K562 (cell line): ENCODE data around the gene RPE. TPM values are rescaled to one million over a fixed set of nuclear protein-coding genes. Genes with fewer than 3 reads are reported as not detected.

Experiments
- ATAC-seq: fragments of 200-7000 bp; cut with Tn5 transposase; 3 replicates; pipeline ENCODE4 v1.9.1; 2020; ENCODE audit warnings: moderate library complexity
- BruUV-seq: library from RNA; stranded (reverse); fragments of 400-500 nt; replicated peaks from 2 replicates; lab custom pipeline; 2021; lab: Mats Ljungman, UMichigan
- CTCF ChIA-PET: fragments of 300-600 bp; formaldehyde crosslinking; extraction: SDS; loops from one replicate; lab custom pipeline; 2021; ENCODE audit warnings: low intra/inter-chr PET ratio; lab: Yijun Ruan, JAX
- POLR2A ChIA-PET: fragments of 300-600, 350-650 bp; sonication (Branson Sonifier 250); formaldehyde crosslinking; extraction: SDS; loops from one replicate; lab custom pipeline; 2021; ENCODE audit warnings: antibody characterized with exemption, inconsistent platforms; lab: Yijun Ruan, JAX
- DNase-seq, 4 experiments: peaks; one replicate each; pipeline versions ENCODE4 v3.0.0 to v3.0.0-alpha.2; 2011 to 2018; ENCODE audit warnings: low spot score in 3 of 4, mixed read lengths in 3 of 4; ENCODE audit errors: extremely low read depth in 1 of 4
- FAIRE-seq: peaks from 2 replicates; lab custom pipeline; 2011; peaks lifted over from hg19 to GRCh38; lab: Jason Lieb, UNC
- H2AFZ ChIP-seq: 2 replicates; pipeline ENCODE4 v1.6.0; 2011; ENCODE audit warnings: low read depth, low read length, control low read depth, inconsistent platforms
- H3K27ac ChIP-seq: fragments of 200-600 bp; 3 replicates; pipeline ENCODE4 v1.8.0; 2011; ENCODE audit warnings: low read depth, mild to moderate bottlenecking, control low read depth, inconsistent platforms, low read length, moderate library complexity, mixed read lengths; ENCODE audit errors: extremely low read depth
- H3K27me3 ChIP-seq, 2 experiments: fragments of 300-600 bp in 1 of 2; 2 replicates in 1 of 2; 3 replicates in 1 of 2; pipeline versions ENCODE4 v1.6.0 to v1.8.0; 2011; ENCODE audit warnings: inconsistent platforms in 2 of 2, low read length in 2 of 2, mild to moderate bottlenecking in 1 of 2, mixed read lengths in 1 of 2, moderate library complexity in 1 of 2; ENCODE audit not compliant: control insufficient read depth in 2 of 2, insufficient read depth in 2 of 2
- H3K36me3 ChIP-seq: fragments of 300-600 bp; 3 replicates; pipeline ENCODE4 v1.8.0; 2011; ENCODE audit warnings: mild to moderate bottlenecking, low read length, inconsistent platforms; ENCODE audit not compliant: control insufficient read depth, insufficient read depth
- H3K4me1 ChIP-seq, 2 experiments: fragments of 200-600 bp in 1 of 2; replicated peaks in 1 of 2; 2 replicates in 1 of 2; 3 replicates in 1 of 2; pipeline versions ENCODE4 v1.5.1 to v1.8.0; 2011; ENCODE audit warnings: inconsistent platforms in 2 of 2, low read length in 2 of 2, mild to moderate bottlenecking in 1 of 2, mixed read lengths in 1 of 2, moderate library complexity in 1 of 2; ENCODE audit not compliant: control insufficient read depth in 2 of 2, insufficient read depth in 2 of 2
- H3K4me2 ChIP-seq: 2 replicates; pipeline ENCODE4 v1.6.1; 2011; ENCODE audit warnings: low read length, control low read depth, inconsistent platforms, mixed read lengths; ENCODE audit not compliant: insufficient read depth
- H3K4me3 ChIP-seq: fragments of 200-600 bp; sonication (generic), shearing (Covaris generic); 2 replicates; pipeline ENCODE4 v1.5.1; 2016; ENCODE audit warnings: control low read depth, inconsistent platforms
- H3K79me2 ChIP-seq: fragments of 200-600 bp; 3 replicates; pipeline ENCODE4 v1.8.0; 2011; ENCODE audit warnings: low read length, inconsistent platforms; ENCODE audit not compliant: control insufficient read depth, insufficient read depth
- H3K9ac ChIP-seq, 2 experiments: 2 replicates each; pipeline versions ENCODE4 v1.6.0 to v1.6.1; 2011; ENCODE audit warnings: low read depth in 2 of 2, low read length in 2 of 2, control low read depth in 1 of 2, inconsistent platforms in 1 of 2, mild to moderate bottlenecking in 1 of 2, mixed read lengths in 1 of 2; ENCODE audit not compliant: insufficient read depth in 1 of 2
- H3K9me1 ChIP-seq: one replicate; pipeline ENCODE4 v1.6.0; 2011; ENCODE audit warnings: inconsistent platforms, mild to moderate bottlenecking, low read length, moderate library complexity; ENCODE audit not compliant: control insufficient read depth, insufficient read depth
- H3K9me3 ChIP-seq: replicated peaks from 2 replicates; pipeline ENCODE4 v1.5.1; 2011; ENCODE audit warnings: low read depth, low read length, inconsistent platforms; ENCODE audit not compliant: control insufficient read depth, insufficient read depth
- H4K20me1 ChIP-seq: replicated peaks from 2 replicates; pipeline ENCODE4 v1.6.1; 2011; ENCODE audit warnings: low read length, inconsistent platforms, mixed read lengths; ENCODE audit not compliant: control insufficient read depth, insufficient read depth
- CHD4 ChIP-seq: fragments of 200-600 bp; sonication (generic); IDR thresholded peaks from 3 replicates; pipeline ENCODE4 v1.6.1; 2012; ENCODE audit warnings: low read depth, mild to moderate bottlenecking, mixed read lengths, low read length, inconsistent platforms; ENCODE audit not compliant: insufficient read depth, insufficient replicate concordance, poor library complexity, severe bottlenecking
- GATAD2B ChIP-seq: fragments of 450-650 bp; IDR thresholded peaks from 2 replicates; pipeline ENCODE4 v1.6.1; 2017; ENCODE audit warnings: mild to moderate bottlenecking, borderline replicate concordance
- IRF9 ChIP-seq: fragments of 450-650 bp; IDR thresholded peaks from 2 replicates; pipeline ENCODE4 v1.6.1; 2016; ENCODE audit warnings: missing biosample characterization, missing genetic modification characterization
- MGA ChIP-seq: fragments of 450-650 bp; IDR thresholded peaks from 2 replicates; pipeline ENCODE4 v1.6.1; 2016; ENCODE audit warnings: mild to moderate bottlenecking, moderate library complexity
- ZNF174 ChIP-seq: fragments of 250-450 bp; sonication (Bioruptor Pico); IDR thresholded peaks from 2 replicates; pipeline ENCODE4 v1.4.0; 2020; ENCODE audit warnings: mild to moderate bottlenecking
- ZNF395 ChIP-seq: fragments of 200-800 bp; sonication (Bioruptor generic); IDR thresholded peaks from 2 replicates; pipeline ENCODE4 v1.6.1; 2017; ENCODE audit warnings: missing genetic modification characterization, missing compliant biosample characterization
- ZNF76 ChIP-seq: fragments of 250-450 bp; sonication (Bioruptor Pico); IDR thresholded peaks from 2 replicates; pipeline ENCODE4 v1.4.0; 2020; ENCODE audit warnings: mild to moderate bottlenecking, moderate library complexity, borderline replicate concordance
- WGBS: fragments of 100-300 bp; shearing (Covaris generic); methylation state at CpG from one replicate; pipeline ENCODE4 v1.1.6; 2016; ENCODE audit warnings: low coverage, mixed read lengths; ENCODE audit not compliant: insufficient coverage; ENCODE audit errors: missing lambda C conversion rate; 5-methylcytosine and 5-hydroxymethylcytosine counted together
- in situ Hi-C: fragments of 300-500 bp; cut with MboI; formaldehyde crosslinking; loops from 4 replicates; pipeline ENCODE4 v1.15.0; 2018; ENCODE audit warnings: inconsistent platforms, mixed read lengths
- intact Hi-C: fragments of 100-400 bp; cut with micrococcal nuclease; formaldehyde crosslinking; loops from 2 replicates; pipeline ENCODE4 v1.14.2; 2022
- polyA plus RNA-seq, 8 experiments: library from polyadenylated mRNA; depleted of rRNA in 4 of 8; stranded (reverse) in 5 of 8; unstranded in 3 of 8; fragments of >200 nt; fragmentation: Nextera tagmentation in 2 of 8; fragmentation: Illumina TruSeq in 1 of 8; extraction: Ambion mirVana in 2 of 8; extraction: Trizol in 1 of 8; gene quantifications; 2 replicates each; pipeline versions ENCODE4 v1.2.1 to v1.2.3, GENCODE V29; 2011 to 2014; ENCODE audit warnings: inconsistent platforms in 1 of 8, missing spikeins in 1 of 8
- total RNA-seq, 7 experiments: library from RNA; depleted of rRNA in 6 of 7; stranded (reverse); fragments of >200 nt in 6 of 7; fragmentation: Illumina TruSeq in 2 of 7; extraction: Trizol in 2 of 7; gene quantifications; 2 replicates each; pipeline versions ENCODE4 v1.2.1 to v1.2.3, GENCODE V29; 2011 to 2021; ENCODE audit warnings: low replicate concordance in 1 of 7

The RPE gene
- total and polyA plus RNA-seq, 9 of the 15 experiments (the other 6 are each of a cell fraction or from before 2014, with no cell fraction given): 33.5 to 65.3 (median 50.4) TPM

GRCh38 chr2:209970271-209970670 lies 32.2 kb upstream of the RPE start:
- H3K9me3 ChIP-seq: no peaks in the 10 kb centered on the region
- no peak overlapping the region for H3K4me3 ChIP-seq
- H3K36me3 ChIP-seq: no peaks in the 10 kb centered on the region
- ATAC-seq: no peak
- no peaks in the 10 kb centered on the region for H3K27me3 ChIP-seq
- H3K9me1 ChIP-seq: no peaks in the 10 kb centered on the region
- POLR2A ChIA-PET: no interaction called here
- no peaks in the 10 kb centered on the region for H3K79me2 ChIP-seq
- H3K9ac ChIP-seq: no peak overlapping the region
- no peak overlapping the region for H2AFZ ChIP-seq
- FAIRE-seq: no peak
- no peaks in the 10 kb centered on the region for H4K20me1 ChIP-seq
- WGBS: 0% methylated on average over 2 of the region's 2 CpGs
- CTCF ChIA-PET: no interaction called here
- H3K27ac ChIP-seq: no peak overlapping the region
- DNase-seq: no peak
- H3K4me2 ChIP-seq: no peak overlapping the region
- in situ Hi-C loops (no loop called here), intact Hi-C loops (no loop called here)
- BruUV-seq: no TSS peak
- H3K4me1 ChIP-seq: no peaks in the 10 kb centered on the region
- no peak for TF ChIP-seq ZNF174 (CRISPR knock-in tag)
- TF ChIP-seq IRF9 (tag): no peak
- TF ChIP-seq ZNF395 (CRISPR knock-in tag): no peak
- no peak for TF ChIP-seq GATAD2B
- TF ChIP-seq ZNF76 (CRISPR knock-in tag): no peak
- no peak for TF ChIP-seq MGA
- no peak for TF ChIP-seq CHD4
